Measurements from ENCODE around the gene ANKMY1. TPM values are rescaled to one million over a fixed set of nuclear protein-coding genes. Genes with fewer than 3 reads are reported as not detected.

The ANKMY1 gene
- total and polyA plus RNA-seq, 2 of the 8 experiments (the other 6 are each of a cell fraction or from before 2014, with no cell fraction given): 4.5 to 4.8 TPM

DNA sequence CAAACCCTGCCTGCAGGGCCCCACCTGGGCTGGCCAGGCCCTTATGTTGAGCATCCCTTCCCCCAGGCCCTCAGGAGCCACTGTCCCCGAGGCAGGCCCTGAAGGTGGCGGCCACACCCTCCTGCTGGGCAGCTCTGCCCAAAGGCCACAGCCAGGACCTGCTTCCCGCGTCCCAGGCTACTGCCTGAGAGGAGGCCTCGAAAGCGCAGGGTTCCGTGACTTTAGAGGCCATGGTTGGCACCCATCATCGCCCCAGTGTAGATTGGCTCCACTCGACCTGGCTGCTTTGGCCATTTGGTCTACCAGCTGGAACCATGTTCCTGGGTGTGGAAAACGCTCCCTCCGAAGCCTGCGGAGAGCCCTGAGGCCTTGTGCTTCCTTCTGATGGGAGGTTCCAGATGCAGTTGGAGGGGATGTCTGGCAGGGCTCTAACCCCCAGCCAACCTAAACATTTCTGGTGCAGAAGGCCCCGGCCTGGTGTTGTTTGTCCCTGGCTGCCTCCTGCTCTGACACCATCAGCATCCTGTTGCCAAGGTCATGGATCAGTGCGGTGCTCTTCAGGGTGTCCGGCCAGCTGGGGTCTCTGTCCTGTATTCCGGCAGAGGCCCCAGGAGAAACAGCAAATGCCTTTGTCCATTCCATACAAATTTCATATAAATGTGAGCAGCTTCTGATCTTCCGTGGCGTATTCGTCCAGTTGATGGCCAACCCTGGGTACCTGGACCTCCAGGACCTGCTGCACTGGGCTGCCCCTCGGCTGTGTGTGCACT lies 43.5 kb upstream of the ANKMY1 start (continued):
- TF ChIP-seq EP300 (IDR thresholded peaks at IDR 0.05; ENCODE audit: borderline replicate concordance in 1 of 2, low read depth in 2 of 2, low read length in 2 of 2) (no peak), TBP (IDR thresholded peaks at IDR 0.05; ENCODE audit: low read depth, low read length) (no peak), RFX5 (IDR thresholded peaks at IDR 0.05; ENCODE audit: borderline replicate concordance, low read depth, low read length) (no peak), HDAC2 (IDR thresholded peaks at IDR 0.05; ENCODE audit: borderline replicate concordance in 1 of 2, low read depth in 2 of 2, low read length in 2 of 2) (no peak), NANOG (IDR thresholded peaks at IDR 0.05; ENCODE audit: insufficient read depth, low read depth, low read length, poor library complexity, severe bottlenecking) (no peak), SIRT6 (IDR thresholded peaks at IDR 0.05; ENCODE audit: low read length) (no peak)
